ENCODE results near the gene GNAI2. TPM values are rescaled to one million over a fixed set of nuclear protein-coding genes. Genes with fewer than 3 reads are reported as not detected.

The GNAI2 gene
- total and polyA plus RNA-seq, 2 donors (not counting 3 experiments of a cell fraction or from before 2014, with no cell fraction given), result 767 to 1,875 TPM

GRCh38 chr3:50286322-50287227 is 50.6 kb downstream of the GNAI2 start:
- CTCF ChIA-PET, result no interaction called here
- BruUV-seq (replicated peaks), result no TSS peak
- dilution Hi-C loops (cut with MboI; ENCODE audit: extremely low pct_ligation_motif_present, low sequenced_read_pairs), result no loop called here
- no peak for FAIRE-seq
- Histone ChIP-seq H3K9ac (replicated peaks; ENCODE audit: extremely low read depth, insufficient read depth, low read length) (no peak overlapping the region), H4K20me1 (replicated peaks; ENCODE audit: control insufficient read depth, extremely low read depth, insufficient read depth, low read length) (no peaks in the 10 kb centered on the region), H3K79me2 (ENCODE audit: control insufficient read depth, insufficient read depth, low read length) (peaks cover 22% of the 10 kb centered on the region), H3K27me3 (ENCODE audit: control insufficient read depth in 2 of 2, insufficient read depth in 2 of 2, low read length in 2 of 2) (no peaks in the 10 kb centered on the region), H3K9me3 (replicated peaks; ENCODE audit: control insufficient read depth, insufficient read depth, low read length) (no peaks in the 10 kb centered on the region), H3K27ac (ENCODE audit: insufficient read depth, low read depth, low read length) (no peak overlapping the region), H3K4me3 (replicated peaks in 1 of 3; ENCODE audit: insufficient read depth in 1 of 3, low read depth in 1 of 3, low read length in 3 of 3) (no peak overlapping the region), H3K4me2 (ENCODE audit: insufficient read depth, low read length) (no peak overlapping the region), H2AFZ (ENCODE audit: low read depth, low read length) (no peak overlapping the region), H3K4me1 (ENCODE audit: control insufficient read depth, extremely low read depth, insufficient read depth, low read length) (peaks cover 5% of the 10 kb centered on the region), H3K9me1 (replicated peaks; ENCODE audit: control insufficient read depth, extremely low read depth, insufficient read depth, low read length) (no peaks in the 10 kb centered on the region), H3K36me3 (ENCODE audit: control insufficient read depth in 2 of 2, extremely low read depth in 1 of 2, insufficient read depth in 2 of 2, low read length in 2 of 2) (peaks cover 3 to 35% of the 10 kb centered on the region in 2 experiments)
- intact Hi-C loops (cut with micrococcal nuclease), result no loop called here
- no peak for TF ChIP-seq EZH2 (IDR thresholded peaks at IDR 0.05; ENCODE audit: borderline replicate concordance, low read depth, low read length, severe bottlenecking)
- no peak for TF ChIP-seq CTCF (IDR thresholded peaks at IDR 0.05; ENCODE audit: extremely low read depth in 1 of 2, insufficient read depth in 1 of 2, low read depth in 1 of 2, low read length in 2 of 2)
- no peak for TF ChIP-seq MYC (IDR thresholded peaks at IDR 0.05; ENCODE audit: low read depth, low read length)
- POLR2A ChIA-PET, result no interaction called here
- DNase-seq (ENCODE audit: low read depth, low spot score), result no peak

DNA sequence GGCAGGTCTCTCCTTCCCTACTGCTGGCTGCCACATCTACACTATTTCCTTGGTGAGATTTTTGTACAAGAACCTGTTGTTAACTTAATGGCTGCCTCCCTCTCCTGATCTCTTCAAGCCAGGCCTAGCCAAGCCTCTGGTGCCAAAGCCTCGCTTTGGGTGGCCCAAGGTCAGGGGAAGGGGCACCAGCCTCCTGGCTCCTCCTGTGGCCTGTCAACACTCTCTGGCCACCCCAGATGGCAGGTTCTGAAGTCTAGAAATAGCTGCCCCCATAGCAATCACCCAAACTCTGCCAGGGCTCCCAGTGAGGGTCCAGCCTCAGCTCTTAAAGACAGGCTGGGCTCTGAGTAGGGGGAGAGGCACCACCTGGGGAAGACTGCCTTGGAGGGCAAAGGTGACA is 51.3 kb downstream of the GNAI2 start:
- Histone ChIP-seq H3K36me3 (ENCODE audit: control insufficient read depth in 2 of 2, extremely low read depth in 1 of 2, insufficient read depth in 2 of 2, low read length in 2 of 2) (peaks cover 3 to 35% of the 10 kb centered on the region in 2 experiments), H3K27ac (ENCODE audit: insufficient read depth, low read depth, low read length) (no peak overlapping the region), H3K9me3 (replicated peaks; ENCODE audit: control insufficient read depth, insufficient read depth, low read length) (no peaks in the 10 kb centered on the region), H3K4me3 (replicated peaks in 1 of 3; ENCODE audit: insufficient read depth in 1 of 3, low read depth in 1 of 3, low read length in 3 of 3) (no peak overlapping the region), H3K4me2 (ENCODE audit: insufficient read depth, low read length) (no peak overlapping the region), H3K9ac (replicated peaks; ENCODE audit: extremely low read depth, insufficient read depth, low read length) (no peak overlapping the region), H3K27me3 (ENCODE audit: control insufficient read depth in 2 of 2, insufficient read depth in 2 of 2, low read length in 2 of 2) (no peaks in the 10 kb centered on the region), H3K9me1 (replicated peaks; ENCODE audit: control insufficient read depth, extremely low read depth, insufficient read depth, low read length) (no peaks in the 10 kb centered on the region), H3K79me2 (ENCODE audit: control insufficient read depth, insufficient read depth, low read length) (peaks cover 27% of the 10 kb centered on the region), H2AFZ (ENCODE audit: low read depth, low read length) (no peak overlapping the region), H3K4me1 (ENCODE audit: control insufficient read depth, extremely low read depth, insufficient read depth, low read length) (peaks cover 6% of the 10 kb centered on the region), H4K20me1 (replicated peaks; ENCODE audit: control insufficient read depth, extremely low read depth, insufficient read depth, low read length) (no peaks in the 10 kb centered on the region)
- FAIRE-seq (no peak), DNase-seq (ENCODE audit: low read depth, low spot score) (no peak)
- intact Hi-C loops (cut with micrococcal nuclease), result no loop called here
- dilution Hi-C loops (cut with MboI; ENCODE audit: extremely low pct_ligation_motif_present, low sequenced_read_pairs), result no loop called here
- TF ChIP-seq MAX (IDR thresholded peaks at IDR 0.05; ENCODE audit: insufficient read depth, insufficient read length) (no peak), EZH2 (IDR thresholded peaks at IDR 0.05; ENCODE audit: borderline replicate concordance, low read depth, low read length, severe bottlenecking) (no peak), POLR2AphosphoS5 (IDR thresholded peaks at IDR 0.05; ENCODE audit: insufficient read depth, low read depth, low read length) (no peak), GATA2 (IDR thresholded peaks at IDR 0.05; ENCODE audit: insufficient read depth, insufficient read length, low read depth, low read length) (no peak), POLR2A (IDR thresholded peaks at IDR 0.05; ENCODE audit: low read depth, low read length) (no peak), JUN (IDR thresholded peaks at IDR 0.05; ENCODE audit: borderline replicate concordance, insufficient read depth, insufficient read length, low read depth) (no peak), MYC (IDR thresholded peaks at IDR 0.05; ENCODE audit: low read depth, low read length) (no peak), FOS (IDR thresholded peaks at IDR 0.05; ENCODE audit: borderline replicate concordance, insufficient read depth, low read length) (no peak)
- POLR2A ChIA-PET, result no interaction called here
- CTCF ChIA-PET, result no interaction called here
- no TSS peak for BruUV-seq (replicated peaks)

Data from endothelial cell of umbilical vein (primary cell).